HUES6 (cell line): ENCODE data around the gene JAKMIP3.

Experiments
- H3K27ac ChIP-seq: 2 replicates; pipeline ENCODE4 v1.7.0; 2013; ENCODE audit warnings: low read depth, mild to moderate bottlenecking, low read length, inconsistent platforms
- H3K27me3 ChIP-seq: 2 replicates; pipeline ENCODE4 v1.6.1; 2013; ENCODE audit warnings: low read length; ENCODE audit not compliant: control insufficient read depth, insufficient read depth
- H3K36me3 ChIP-seq: 2 replicates; pipeline ENCODE4 v1.6.1; 2013; ENCODE audit warnings: low read length; ENCODE audit not compliant: control insufficient read depth, insufficient read depth
- H3K4me1 ChIP-seq: 2 replicates; pipeline ENCODE4 v1.6.1; 2013; ENCODE audit warnings: low read length; ENCODE audit not compliant: control insufficient read depth, insufficient read depth
- H3K4me3 ChIP-seq: 2 replicates; pipeline ENCODE4 v1.5.1; 2013; ENCODE audit warnings: low read depth, low read length
- H3K9ac ChIP-seq: one replicate; pipeline ENCODE4 v1.6.1; 2013; ENCODE audit warnings: mild to moderate bottlenecking, low read length
- H3K9me3 ChIP-seq: 2 replicates; pipeline ENCODE4 v1.6.1; 2013; ENCODE audit warnings: low read depth, low read length; ENCODE audit not compliant: control insufficient read depth, insufficient read depth

Gene JAKMIP3

GRCh38 chr10:132064771-132065437 lies 842 bp upstream of the JAKMIP3 start:
- no peak overlapping the region for H3K4me3 ChIP-seq
- H3K9ac ChIP-seq = no peak overlapping the region
- H3K27ac ChIP-seq = no peak overlapping the region

DNA sequence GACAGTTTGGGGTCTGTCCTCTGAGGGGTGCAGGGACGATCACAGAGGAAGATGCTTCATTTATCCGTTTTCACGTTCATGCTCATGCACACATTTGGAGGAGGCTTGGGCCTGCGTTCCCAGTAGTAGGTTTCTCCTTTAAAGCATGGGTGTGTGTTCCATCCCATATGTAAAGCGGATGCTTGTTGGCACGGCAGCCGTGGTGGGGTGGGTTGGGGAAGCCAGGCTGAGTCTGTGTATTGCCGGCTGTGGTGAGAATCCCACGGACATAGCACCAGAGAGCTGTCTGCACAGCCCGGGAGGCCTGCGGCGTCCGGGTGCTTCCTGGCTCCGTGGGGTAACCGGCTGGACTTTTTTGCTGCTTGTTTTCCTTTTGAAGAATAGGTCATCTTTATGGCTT lies 440 bp downstream of the JAKMIP3 start:
- Histone ChIP-seq H3K27me3 (no peaks in the 10 kb centered on the region), H3K36me3 (no peaks in the 10 kb centered on the region), H3K9ac (peak overlapping the region; percentile 42), H3K27ac (no peak overlapping the region), H3K9me3 (peaks cover 3% of the 10 kb centered on the region; the same call in 1 of the 2 replicates), H3K4me3 (peak overlapping the region; percentile 27; the same call in 1 of the 2 replicates), H3K4me1 (peaks cover 18% of the 10 kb centered on the region)

More at GRCh38 chr10:132064771-132065437, 842 bp upstream of the JAKMIP3 start:
- no peaks in the 10 kb centered on the region for H3K27me3 ChIP-seq
- peaks cover 18% of the 10 kb centered on the region for H3K4me1 ChIP-seq
- H3K36me3 ChIP-seq = no peaks in the 10 kb centered on the region
- peaks cover 3% of the 10 kb centered on the region; the same call in 1 of the 2 replicates for H3K9me3 ChIP-seq

DNA sequence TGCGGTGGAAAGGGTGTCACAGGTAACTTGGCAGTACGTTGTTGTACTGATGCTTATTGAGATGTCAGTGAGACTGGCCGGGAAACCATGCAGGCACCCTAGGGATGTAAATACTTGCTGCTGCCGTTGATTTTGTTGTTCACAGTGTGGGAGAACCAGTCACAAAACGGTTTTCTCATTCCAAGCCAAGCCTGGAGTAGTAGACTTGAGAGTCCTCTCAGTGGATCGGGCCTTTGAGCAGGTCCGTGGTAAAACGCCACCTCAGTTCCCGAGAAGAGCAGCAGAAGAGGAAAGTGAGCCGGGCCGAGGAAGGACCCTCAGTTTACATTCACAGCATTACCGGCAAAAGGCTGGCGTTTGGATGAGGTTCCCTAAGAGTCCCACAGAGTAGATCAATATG lies 1.1 kb downstream of the JAKMIP3 start:
- Histone ChIP-seq H3K9me3 (peaks cover 3% of the 10 kb centered on the region; the same call in 1 of the 2 replicates), H3K9ac (no peak overlapping the region), H3K4me1 (peaks cover 18% of the 10 kb centered on the region), H3K27me3 (no peaks in the 10 kb centered on the region), H3K36me3 (no peaks in the 10 kb centered on the region), H3K4me3 (no peak overlapping the region), H3K27ac (no peak overlapping the region)

- peaks cover 18% of the 10 kb centered on the region for H3K4me1 ChIP-seq
- H3K4me3 ChIP-seq = no peak overlapping the region
- H3K27ac ChIP-seq = no peak overlapping the region
- H3K36me3 ChIP-seq = no peaks in the 10 kb centered on the region
- peaks cover 3% of the 10 kb centered on the region; the same call in 1 of the 2 replicates for H3K9me3 ChIP-seq
- H3K27me3 ChIP-seq = no peaks in the 10 kb centered on the region
- no peak overlapping the region for H3K9ac ChIP-seq
These were observed 2.8 kb downstream of the JAKMIP3 start for GRCh38 chr10:132068431-132069121.

DNA sequence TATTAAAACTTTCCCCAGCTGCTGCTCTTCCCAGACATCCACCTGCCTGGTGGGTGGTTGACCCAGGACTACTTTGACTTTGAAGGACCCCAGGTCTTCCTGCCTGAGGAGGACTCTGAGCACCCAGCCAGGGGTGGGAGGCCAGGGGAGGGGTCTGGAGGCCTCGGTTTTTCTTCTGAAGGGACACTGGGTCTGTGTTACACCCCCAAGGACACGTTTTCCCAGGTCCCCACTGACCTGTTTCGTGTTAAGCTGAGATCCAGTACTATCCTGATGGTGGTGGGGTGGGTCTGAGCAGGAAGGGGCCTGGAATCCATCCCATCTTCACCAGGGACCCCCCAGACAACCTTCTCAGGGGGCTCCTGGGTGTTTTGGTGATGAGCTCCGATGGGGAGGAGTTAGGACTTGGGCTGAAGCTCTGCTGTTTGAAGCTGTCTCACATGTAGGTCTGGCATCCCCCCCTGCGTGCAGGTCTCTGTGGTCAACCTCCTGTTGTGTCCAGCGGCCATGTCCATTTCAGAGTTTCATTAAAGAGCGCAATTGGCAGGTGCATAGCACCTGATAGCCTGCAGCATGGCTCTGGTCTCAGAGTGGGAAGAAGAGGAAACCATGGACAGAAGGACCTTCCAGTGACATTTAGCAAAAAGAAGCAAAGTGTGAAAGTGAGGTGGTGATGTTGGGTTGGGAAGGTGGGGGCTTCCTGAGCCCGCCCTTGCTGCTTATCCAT lies 3.5 kb downstream of the JAKMIP3 start:
- Histone ChIP-seq H3K36me3 (no peaks in the 10 kb centered on the region), H3K4me3 (no peak overlapping the region), H3K27ac (no peak overlapping the region), H3K27me3 (no peaks in the 10 kb centered on the region), H3K4me1 (peaks cover 18% of the 10 kb centered on the region), H3K9me3 (peaks cover 3% of the 10 kb centered on the region; the same call in 1 of the 2 replicates), H3K9ac (no peak overlapping the region)

GRCh38 chr10:132069849-132070182 lies 4.1 kb downstream of the JAKMIP3 start:
- H3K9ac ChIP-seq = no peak overlapping the region
- H3K4me3 ChIP-seq = no peak overlapping the region
- no peaks in the 10 kb centered on the region for H3K9me3 ChIP-seq
- no peaks in the 10 kb centered on the region for H3K36me3 ChIP-seq
- peaks cover 18% of the 10 kb centered on the region for H3K4me1 ChIP-seq
- no peak overlapping the region for H3K27ac ChIP-seq
- no peaks in the 10 kb centered on the region for H3K27me3 ChIP-seq

DNA sequence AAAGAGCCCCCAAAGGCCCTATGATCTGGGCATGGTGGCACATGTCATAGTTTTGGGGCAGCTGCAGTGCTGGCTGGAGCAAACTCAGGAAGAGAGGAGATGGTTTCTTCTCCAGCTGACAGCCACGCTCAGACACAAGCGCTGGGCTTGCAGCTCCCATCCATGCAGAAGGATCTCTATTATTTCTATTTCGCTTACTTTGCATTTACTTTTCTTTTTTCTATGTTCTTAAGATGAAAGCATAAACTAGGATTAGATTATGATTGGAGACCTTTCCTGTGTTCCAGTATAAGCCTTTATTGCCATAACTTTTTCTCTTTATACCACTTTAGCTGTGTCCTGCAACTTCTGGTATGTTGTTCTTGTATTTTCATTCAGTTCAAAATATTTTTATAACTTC lies 5.0 kb downstream of the JAKMIP3 start:
- Histone ChIP-seq H3K36me3 (no peaks in the 10 kb centered on the region), H3K4me1 (peaks cover 11% of the 10 kb centered on the region), H3K9me3 (no peaks in the 10 kb centered on the region), H3K4me3 (no peak overlapping the region), H3K27ac (no peak overlapping the region), H3K27me3 (no peaks in the 10 kb centered on the region), H3K9ac (no peak overlapping the region)

GRCh38 chr10:132071667-132072066 lies 5.9 kb downstream of the JAKMIP3 start:
- no peak overlapping the region for H3K27ac ChIP-seq
- no peaks in the 10 kb centered on the region for H3K27me3 ChIP-seq
- no peaks in the 10 kb centered on the region for H3K9me3 ChIP-seq
- no peak overlapping the region for H3K9ac ChIP-seq
- H3K4me1 ChIP-seq = peaks cover 3% of the 10 kb centered on the region; the same call in 1 of the 2 replicates
- no peaks in the 10 kb centered on the region for H3K36me3 ChIP-seq
- H3K4me3 ChIP-seq = no peak overlapping the region

DNA sequence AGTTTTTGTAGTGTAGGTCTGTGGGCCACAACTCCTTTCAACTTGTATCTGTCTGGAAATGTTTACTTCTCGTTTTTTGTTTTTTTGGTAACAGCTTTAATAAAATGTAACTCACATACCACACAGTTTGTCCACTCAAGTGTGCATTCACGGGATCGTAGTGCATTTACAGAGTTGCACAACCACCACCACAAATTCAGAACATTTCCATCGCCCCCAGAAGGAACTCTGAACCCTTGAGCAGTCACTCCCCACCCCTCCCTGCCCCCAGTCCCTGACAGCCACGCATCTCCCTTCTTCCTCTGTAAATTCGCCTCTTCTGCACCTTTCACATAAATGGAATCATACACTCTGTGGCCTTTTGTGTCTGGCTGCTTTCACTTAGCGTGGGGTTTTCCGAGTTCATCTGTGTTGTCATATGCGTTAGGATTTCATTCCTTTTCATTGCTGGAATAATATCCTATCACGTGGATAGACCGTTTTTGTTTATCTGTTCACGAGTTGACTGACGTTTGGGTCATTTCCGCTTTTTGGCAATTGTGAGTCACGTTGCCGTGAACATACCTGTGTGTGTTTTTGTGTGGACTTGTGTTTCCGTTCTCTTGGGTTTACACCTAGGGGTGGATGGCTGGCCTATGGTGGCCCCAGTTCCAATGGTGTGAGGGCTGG lies 10.3 kb downstream of the JAKMIP3 start:
- no peaks in the 10 kb centered on the region for H3K27me3 ChIP-seq
- no peaks in the 10 kb centered on the region for H3K9me3 ChIP-seq
- H3K27ac ChIP-seq = no peak overlapping the region
- H3K9ac ChIP-seq = no peak overlapping the region
- H3K4me3 ChIP-seq = no peak overlapping the region
- peaks cover 9% of the 10 kb centered on the region; the same call in 1 of the 2 replicates for H3K4me1 ChIP-seq
- no peaks in the 10 kb centered on the region for H3K36me3 ChIP-seq

DNA sequence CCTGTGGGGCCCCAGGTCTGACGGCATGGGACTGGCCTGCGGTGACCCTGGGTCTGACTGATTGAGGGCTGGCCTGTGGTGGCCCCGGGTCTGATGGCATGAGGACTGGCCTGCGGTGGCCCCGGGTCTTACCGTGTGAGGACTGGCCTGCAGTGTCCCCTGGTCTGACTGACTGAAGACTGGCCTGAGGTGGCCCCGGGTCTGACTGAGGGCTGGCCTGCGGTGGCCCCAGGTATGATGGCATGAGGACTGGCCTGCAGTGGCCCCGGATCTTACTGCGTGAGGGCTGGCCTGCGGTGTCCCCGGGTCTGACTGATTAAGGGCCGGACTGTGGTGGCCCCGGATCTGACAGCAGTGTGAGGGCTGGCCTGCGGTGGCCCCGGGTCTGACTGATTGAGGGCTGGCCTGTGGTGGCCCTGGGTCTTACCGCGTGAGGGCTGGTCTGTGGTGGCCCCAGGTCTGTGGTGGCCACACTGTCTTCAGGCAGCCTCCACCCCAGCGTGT lies 10.9 kb downstream of the JAKMIP3 start:
- no peak overlapping the region for H3K9ac ChIP-seq
- no peaks in the 10 kb centered on the region for H3K36me3 ChIP-seq
- H3K27ac ChIP-seq = no peak overlapping the region
- H3K9me3 ChIP-seq = no peaks in the 10 kb centered on the region
- no peak overlapping the region for H3K4me3 ChIP-seq
- H3K4me1 ChIP-seq = peaks cover 9% of the 10 kb centered on the region; the same call in 1 of the 2 replicates
- H3K27me3 ChIP-seq = no peaks in the 10 kb centered on the region
